GM18861 (cell line): Measurements from ENCODE around the gene GFER.

Experiments
- ATAC-seq: cut with Tn5 transposase; IDR thresholded peaks from one replicate; pipeline ENCODE4 v1.9.1; 2021; ENCODE audit not compliant: unreplicated experiment

The GFER gene

DNA sequence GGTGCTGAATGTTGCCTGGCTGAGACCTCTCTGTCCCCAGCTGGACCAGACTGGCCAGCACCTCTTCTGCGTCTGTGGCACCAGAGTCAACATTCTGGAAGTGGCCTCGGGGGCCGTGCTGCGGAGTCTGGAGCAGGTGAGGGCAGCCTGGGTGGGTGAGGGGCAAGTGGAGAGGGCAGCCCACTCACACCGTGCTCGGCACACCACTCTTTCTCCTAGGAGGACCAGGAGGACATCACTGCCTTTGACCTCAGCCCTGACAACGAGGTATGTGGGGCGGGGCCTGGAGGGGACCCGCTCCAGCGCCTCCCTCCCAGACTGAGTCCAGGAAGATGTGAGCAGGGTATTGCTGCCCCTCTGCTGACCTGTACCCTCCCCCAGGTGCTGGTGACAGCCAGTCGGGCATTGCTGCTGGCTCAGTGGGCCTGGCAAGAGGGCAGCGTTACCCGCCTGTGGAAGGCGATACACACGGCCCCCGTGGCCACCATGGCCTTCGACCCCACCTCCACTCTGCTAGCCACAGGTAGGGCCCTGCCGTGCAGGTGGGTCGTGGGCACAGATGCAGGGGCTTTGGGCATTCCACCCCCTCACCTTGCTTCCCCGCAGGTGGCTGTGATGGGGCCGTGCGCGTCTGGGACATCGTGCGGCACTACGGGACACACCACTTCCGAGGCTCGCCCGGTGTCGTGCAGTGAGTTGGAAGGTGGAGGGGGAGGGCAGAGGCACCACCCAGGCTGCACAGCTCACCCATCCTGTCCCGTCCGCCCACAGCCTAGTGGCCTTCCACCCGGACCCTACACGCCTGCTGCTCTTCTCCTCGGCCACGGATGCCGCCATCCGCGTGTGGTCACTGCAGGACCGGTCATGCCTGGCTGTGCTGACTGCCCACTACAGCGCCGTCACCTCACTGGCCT, 9.6 kb upstream of the GFER start:
- ATAC-seq = no peak

DNA sequence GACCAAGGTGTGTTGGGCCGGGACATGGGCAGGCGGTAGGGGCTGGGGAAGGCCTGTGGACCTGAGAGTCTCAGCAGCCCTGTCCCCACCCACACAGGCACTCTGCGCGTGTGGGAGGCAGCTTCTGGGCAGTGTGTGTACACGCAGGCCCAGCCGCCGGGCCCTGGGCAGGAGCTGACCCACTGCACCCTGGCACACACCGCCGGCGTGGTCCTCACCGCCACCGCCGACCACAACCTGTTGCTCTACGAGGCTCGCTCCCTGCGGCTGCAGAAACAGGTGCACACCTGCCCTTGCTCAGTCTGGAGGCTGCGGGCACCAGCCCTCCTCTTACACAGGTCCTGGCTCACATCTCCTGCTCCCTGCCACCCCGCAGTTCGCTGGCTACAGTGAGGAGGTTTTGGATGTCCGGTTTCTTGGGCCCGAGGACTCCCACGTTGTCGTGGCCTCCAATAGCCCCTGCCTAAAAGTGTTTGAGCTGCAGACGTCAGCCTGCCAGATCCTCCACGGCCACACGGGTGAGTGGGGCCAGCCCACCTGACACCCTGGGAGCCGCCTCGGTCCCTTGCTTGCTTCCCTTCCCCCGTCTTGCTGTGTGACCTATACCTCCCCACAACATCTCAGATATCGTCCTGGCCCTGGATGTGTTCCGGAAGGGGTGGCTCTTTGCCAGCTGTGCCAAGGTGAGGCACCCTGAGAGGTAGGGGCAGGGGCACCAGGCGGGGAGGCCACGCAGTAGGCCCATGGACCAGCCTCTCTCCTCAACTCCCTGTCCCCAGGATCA, 8.4 kb upstream of the GFER start:
- ATAC-seq = no peak

DNA sequence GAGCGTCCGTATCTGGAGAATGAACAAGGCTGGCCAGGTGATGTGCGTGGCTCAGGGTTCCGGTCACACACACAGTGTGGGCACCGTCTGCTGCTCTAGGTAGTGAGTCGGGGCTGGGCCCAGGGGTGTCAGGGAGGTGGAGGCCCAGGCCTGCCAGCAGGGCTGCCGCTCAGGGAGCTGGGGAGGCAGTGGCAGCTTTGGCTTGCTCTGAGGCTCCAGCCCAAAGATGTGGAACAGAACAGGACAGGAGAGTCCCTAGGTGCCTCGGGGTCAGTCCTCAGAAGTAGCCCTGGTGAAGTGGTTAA, 7.8 kb upstream of the GFER start:
- ATAC-seq = no peak

DNA sequence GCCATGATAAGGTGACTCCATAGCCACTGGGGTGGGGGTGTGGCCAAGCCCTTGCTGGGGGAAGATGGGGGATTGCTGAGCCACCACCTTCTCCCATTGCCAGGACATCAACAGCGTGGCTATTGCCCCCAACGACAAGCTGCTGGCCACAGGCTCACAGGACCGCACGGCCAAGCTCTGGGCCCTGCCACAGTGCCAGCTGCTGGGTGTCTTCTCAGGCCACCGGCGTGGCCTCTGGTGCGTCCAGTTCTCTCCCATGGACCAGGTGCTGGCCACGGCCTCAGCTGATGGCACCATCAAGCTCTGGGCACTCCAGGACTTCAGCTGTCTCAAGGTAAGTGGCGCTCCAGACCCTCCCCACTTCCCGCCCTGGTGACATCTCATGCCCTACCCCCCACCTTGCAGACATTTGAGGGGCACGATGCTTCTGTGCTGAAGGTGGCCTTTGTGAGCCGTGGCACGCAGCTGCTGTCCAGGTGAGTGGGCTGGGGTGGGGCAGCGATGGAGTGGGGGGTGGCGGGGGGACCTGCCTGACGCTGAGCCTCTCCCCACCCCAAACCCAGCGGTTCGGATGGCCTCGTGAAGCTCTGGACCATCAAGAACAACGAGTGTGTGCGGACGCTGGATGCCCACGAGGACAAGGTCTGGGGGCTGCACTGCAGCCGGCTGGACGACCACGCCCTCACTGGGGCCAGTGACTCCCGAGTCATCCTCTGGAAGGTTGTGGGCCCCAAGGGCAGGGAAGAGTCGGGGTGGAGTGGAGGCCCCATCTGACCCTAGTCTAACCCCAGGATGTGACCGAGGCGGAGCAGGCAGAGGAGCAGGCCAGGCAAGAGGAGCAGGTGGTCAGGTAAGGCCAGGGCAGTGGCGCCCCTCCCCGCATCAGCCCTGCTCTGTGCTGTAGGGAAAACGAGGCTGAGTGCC, 6.8 kb upstream of the GFER start:
- no peak for ATAC-seq

DNA sequence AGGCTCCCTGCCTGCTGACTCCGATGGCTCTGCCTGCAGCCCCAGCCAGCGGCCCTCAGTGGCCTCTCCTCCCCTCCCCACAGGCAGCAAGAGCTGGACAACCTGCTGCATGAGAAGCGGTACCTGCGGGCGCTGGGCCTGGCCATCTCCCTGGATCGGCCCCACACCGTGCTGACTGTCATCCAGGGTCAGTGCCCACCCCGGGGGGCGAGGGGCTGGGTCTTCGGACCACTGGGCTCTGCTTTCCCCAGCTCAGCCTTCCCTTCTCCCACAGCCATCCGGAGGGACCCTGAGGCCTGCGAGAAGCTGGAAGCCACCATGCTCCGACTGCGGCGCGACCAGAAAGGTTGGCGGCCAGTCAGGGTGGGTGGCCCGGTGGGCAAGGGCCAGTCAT, 6.1 kb upstream of the GFER start:
- ATAC-seq = no peak

- no peak for ATAC-seq
Measured at GRCh38 chr16:1978476-1979120, 5.4 kb upstream of the GFER start.

- ATAC-seq = no peak
Measured at GRCh38 chr16:1979271-1980029, 4.5 kb upstream of the GFER start.

DNA sequence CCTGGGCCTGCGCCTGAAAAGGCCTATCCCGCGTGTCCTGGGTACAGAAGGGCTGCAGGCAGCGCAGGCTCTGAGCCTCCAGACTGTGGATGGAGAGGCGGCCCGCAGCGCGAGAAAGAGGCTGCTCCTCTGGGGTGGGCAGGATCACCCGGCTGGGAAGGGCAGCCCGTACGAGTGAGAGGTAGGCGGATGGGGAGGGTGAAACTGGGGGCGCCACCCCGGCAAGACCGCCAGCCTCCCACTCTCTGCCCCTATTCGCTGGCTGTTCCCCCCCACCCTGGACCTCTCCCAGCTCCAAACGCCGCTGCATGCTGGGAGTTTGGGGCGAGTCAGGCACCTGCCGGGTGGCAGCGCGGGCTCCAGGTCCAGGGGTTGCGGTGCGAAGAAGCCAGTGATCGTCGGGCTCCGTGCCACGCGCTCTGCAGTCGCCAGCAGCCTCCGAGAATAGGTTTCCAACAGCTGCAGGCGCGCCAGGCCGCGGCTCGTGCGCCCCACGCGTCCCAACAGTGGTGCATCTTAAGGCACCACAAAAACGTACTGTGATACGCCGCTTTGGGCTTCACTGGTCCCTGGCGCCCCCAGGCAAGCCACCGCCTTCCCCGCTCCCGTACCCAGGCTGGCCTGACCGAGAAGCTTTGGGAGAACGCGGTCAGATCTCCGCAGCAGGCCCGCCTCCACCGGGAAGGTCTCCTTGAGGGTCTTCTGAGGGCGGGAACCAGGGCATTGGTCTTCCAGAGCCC, 3.8 kb upstream of the GFER start:
- no peak for ATAC-seq

DNA sequence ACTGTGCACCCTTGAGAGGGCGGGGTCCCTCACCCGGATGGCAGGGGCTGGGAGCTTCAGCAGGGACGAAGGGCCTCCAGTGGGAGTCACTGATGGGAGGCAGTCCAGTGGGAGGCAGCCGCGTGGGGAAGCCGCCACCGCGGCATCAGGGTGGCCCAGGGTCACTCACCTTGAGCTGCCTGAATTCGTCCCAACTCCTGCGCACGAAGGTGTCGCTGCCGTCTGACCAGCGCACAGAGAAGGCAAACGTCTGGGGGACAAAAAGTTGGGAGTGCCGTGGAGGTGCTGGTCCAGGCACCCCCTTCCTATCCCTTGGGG, 3.3 kb upstream of the GFER start:
- no peak for ATAC-seq

DNA sequence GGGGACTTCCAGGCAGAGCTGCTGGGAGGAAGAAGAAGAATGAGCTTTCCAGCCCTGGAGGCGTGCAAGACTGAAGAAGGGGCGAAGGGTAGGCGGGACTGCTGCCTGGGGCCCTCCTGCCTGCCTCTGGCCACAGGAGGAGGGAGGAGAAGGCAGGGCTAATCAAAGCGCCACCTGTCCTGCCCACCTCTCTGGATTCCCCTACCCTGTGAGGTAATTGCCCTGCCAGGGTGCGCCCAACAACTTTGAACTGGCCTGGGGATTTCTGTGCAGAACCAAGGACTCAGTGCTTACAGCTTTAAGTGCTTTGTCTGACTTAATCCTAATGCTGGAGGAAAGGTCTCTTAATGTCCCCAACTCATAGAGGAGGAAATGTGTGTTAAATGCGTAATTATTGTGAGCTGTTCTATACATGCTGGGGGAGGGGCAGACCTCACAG, 2.6 kb upstream of the GFER start, which contains the start of gene NOXO1:
Gene NOXO1 (minus strand): TSS at position 72 of the 439 bp plus-strand sequence. CDS start 290 bp downstream, outside the sequence.
- no peak for ATAC-seq

DNA sequence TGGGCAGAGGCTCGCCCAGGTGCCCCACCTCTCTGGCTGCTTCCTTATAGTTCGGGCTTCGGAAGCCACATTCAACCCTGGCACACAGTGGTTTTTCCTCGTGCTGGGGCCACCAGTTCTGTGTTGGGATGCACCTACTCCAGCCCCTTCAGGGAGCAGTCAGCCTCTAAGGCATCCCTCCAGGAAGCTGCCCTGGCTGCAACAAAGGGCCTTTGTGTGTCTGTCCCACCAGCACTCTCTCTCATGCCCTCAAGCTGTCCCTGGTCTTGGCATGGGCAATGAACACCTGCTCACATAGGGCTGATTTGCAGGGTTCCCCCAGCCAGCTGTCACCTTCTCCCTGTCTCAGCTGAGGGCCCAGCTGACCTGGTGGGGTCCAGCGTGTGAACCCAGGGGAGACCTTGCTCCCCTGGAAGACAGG, 2.0 kb upstream of the GFER start:
- ATAC-seq = no peak

GRCh38 chr16:1982991-1983543, 926 bp upstream of the GFER start:
- no peak for ATAC-seq

DNA sequence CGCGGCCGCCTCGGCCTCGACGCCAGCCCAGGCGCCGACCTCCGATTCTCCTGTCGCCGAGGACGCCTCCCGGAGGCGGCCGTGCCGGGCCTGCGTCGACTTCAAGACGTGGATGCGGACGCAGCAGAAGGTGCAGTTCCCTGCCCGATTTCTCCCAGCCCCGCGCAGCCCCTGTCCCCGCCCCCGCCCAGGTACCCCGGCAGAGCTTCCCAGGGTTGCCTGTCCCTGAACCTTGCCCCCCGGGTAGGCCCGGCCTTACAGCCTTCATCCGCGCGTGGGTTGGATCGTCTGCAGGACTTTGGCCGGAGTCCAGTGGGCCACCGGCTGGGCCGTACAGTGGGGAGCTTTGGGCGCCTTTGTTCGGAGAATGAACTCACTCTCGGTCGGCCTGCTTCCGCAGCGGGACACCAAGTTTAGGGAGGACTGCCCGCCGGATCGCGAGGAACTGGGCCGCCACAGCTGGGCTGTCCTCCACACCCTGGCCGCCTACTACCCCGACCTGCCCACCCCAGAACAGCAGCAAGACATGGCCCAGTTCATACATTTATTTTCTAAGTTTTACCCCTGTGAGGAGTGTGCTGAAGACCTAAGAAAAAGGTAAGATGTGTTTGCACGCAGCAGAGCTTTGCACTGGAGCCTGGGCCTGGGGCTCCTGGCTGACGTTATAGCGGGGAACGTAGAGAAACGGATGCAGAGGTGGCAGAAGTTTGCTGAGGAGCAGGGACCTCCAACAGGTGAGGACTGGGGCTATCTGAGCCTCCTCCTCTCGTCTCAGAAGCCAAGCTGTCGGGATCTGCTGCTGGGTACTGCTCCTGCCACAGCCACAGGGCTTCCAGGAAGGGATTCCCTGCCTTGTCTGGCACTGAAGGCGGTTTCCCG, 593 bp downstream of the GFER start:
- ATAC-seq = no peak

DNA sequence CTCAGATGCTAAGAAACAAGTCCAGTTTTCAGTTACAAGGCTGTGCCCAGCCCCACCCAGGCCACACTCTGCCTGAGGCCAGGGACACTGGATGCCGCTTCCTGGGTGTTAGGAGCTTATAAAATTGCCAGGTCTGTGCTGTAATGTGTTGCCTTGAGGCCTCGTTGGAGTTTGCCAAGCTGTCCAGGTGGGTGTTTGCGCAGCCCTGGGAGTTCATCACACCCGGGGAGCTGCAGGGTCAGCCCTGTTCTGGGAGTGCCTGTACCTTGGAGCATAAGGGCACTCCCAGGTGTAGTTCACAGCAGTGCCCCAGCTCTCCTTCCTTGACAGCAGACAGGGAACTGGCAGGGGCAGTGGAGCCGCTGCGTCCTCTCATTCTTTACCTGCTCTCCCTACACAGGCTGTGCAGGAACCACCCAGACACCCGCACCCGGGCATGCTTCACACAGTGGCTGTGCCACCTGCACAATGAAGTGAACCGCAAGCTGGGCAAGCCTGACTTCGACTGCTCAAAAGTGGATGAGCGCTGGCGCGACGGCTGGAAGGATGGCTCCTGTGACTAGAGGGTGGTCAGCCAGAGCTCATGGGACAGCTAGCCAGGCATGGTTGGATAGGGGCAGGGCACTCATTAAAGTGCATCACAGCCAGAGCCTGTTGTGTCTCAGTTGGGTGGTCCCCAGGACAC, 1.6 kb downstream of the GFER start:
- ATAC-seq = no peak

DNA sequence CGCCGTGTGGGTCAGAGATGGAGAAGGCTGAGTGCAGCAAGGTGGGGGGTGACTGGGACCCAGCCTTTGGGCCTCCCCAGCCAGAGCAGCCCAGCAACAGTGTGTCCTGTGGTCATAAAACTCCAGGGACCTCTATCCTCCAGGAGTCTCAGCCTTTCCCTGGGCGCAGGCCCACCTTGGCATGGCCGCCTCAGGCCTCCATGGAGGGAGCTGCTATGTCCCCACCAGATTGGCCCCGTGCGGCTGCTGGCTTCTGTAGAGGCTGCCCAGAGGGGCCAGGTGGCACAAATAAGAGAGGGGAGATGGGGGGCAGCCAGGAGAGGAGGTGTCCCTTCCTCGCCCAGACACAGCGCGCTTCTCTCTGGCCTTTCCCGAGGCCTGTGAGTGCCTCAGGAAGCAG, 3.2 kb downstream of the GFER start:
- ATAC-seq = no peak

- ATAC-seq = no peak
Measured at GRCh38 chr16:1989209-1990100, 5.5 kb downstream of the GFER start, which contains the start of gene SYNGR3. Gene SYNGR3, plus strand, starts transcription at chr16:1989970. Its CDS starts 133 bp downstream, at chr16:1990103.

- no peak for ATAC-seq
Measured at GRCh38 chr16:1990101-1990350, 6.0 kb downstream of the GFER start.
